ENCODE data around the gene JAG2. TPM values are rescaled to one million over a fixed set of nuclear protein-coding genes. Genes with fewer than 3 reads are reported as not detected.

The JAG2 gene
- total and polyA plus RNA-seq, 2 of the 4 experiments (the other 2 are of a cell fraction), result 0.18 to 0.58 TPM

- TF ChIP-seq RAD21 (IDR thresholded peaks at IDR 0.05; ENCODE audit: low read length), result no peak
- no peak for TF ChIP-seq FOS (IDR thresholded peaks at IDR 0.05; ENCODE audit: low read depth, low read length)
- no peak for TF ChIP-seq RFX5 (IDR thresholded peaks at IDR 0.05; ENCODE audit: low read depth, low read length)
- no peak for TF ChIP-seq RCOR1 (IDR thresholded peaks at IDR 0.05; ENCODE audit: insufficient replicate concordance, low read length)
- no peak for TF ChIP-seq CEBPB (IDR thresholded peaks at IDR 0.05; ENCODE audit: low read depth, low read length)
- no peak for TF ChIP-seq ELK1 (IDR thresholded peaks at IDR 0.05; ENCODE audit: borderline replicate concordance, low read depth, low read length)
- no peak for TF ChIP-seq MAZ (IDR thresholded peaks at IDR 0.05; ENCODE audit: borderline replicate concordance, low read depth, low read length)
- TF ChIP-seq NFE2L2 (IDR thresholded peaks at IDR 0.05; ENCODE audit: low read depth, low read length), result no peak
- BruUV-seq (replicated peaks), result no TSS peak
- H3K4me2 ChIP-seq (ENCODE audit: low read depth, low read length), result no peak overlapping the region
- intact Hi-C loops (cut with micrococcal nuclease), result no loop called here
- in situ Hi-C loops (cut with MboI; ENCODE audit: low sequenced_read_pairs), result no loop called here
- no peak overlapping the region for H4K5ac ChIP-seq (ENCODE audit: low read depth, low read length)
- DNase-seq (no peak), ATAC-seq (ENCODE audit: low read depth) (no peak)
- H3K18ac ChIP-seq (ENCODE audit: low read depth, low read length), result no peak overlapping the region
- H3K14ac ChIP-seq (replicated peaks; ENCODE audit: low read depth, low read length), result no peak overlapping the region
- no peak overlapping the region for H3K4me3 ChIP-seq (ENCODE audit: insufficient read depth, low read depth, low read length)
- no peak overlapping the region for H2BK120ac ChIP-seq (ENCODE audit: low read depth, low read length)
- ChIA-PET POLR2A (ENCODE audit: unreplicated experiment) (no interaction called here), CTCF (no interaction called here)
- H2AK5ac ChIP-seq (ENCODE audit: low read depth, low read length), result no peak overlapping the region
- H3K4me1 ChIP-seq (ENCODE audit: control insufficient read depth, insufficient read depth, low read length), result no peaks in the 10 kb centered on the region
- no peak overlapping the region for H3K23ac ChIP-seq (ENCODE audit: low read depth, low read length)
- no peak overlapping the region for H4K91ac ChIP-seq (ENCODE audit: insufficient read depth, low read depth, low read length)
- H2AK9ac ChIP-seq (replicated peaks; ENCODE audit: low read depth, low read length, poor library complexity), result no peak overlapping the region
- no peaks in the 10 kb centered on the region for H3K79me1 ChIP-seq (ENCODE audit: low read depth in 1 of 2, low read length in 2 of 2)
- no peak overlapping the region for H2BK15ac ChIP-seq (ENCODE audit: low read depth, low read length)
- no peak overlapping the region for H4K8ac ChIP-seq (ENCODE audit: low read depth in 2 of 2, low read length in 2 of 2)
- H2BK5ac ChIP-seq (ENCODE audit: low read depth, low read length, poor library complexity, severe bottlenecking), result no peak overlapping the region
- no peak overlapping the region for H3K27ac ChIP-seq (ENCODE audit: insufficient read depth, low read length)
- WGBS, 2 experiments (ENCODE audit: extremely low coverage in 2 of 2, insufficient read length in 1 of 2), result 31% methylated on average over 2 of the region's 7 CpGs; no CpG with 5 or more reads in 1 of the 2 experiments
- H3K27me3 ChIP-seq (ENCODE audit: control insufficient read depth, insufficient read depth, low read length), result no peaks in the 10 kb centered on the region; the same call in 1 of the 2 replicates
- dilution Hi-C loops (cut with HindIII; ENCODE audit: low sequenced_read_pairs, unreplicated experiment), result no loop called here
- no peak overlapping the region for H2BK20ac ChIP-seq (ENCODE audit: low read depth, low read length)
- no peak overlapping the region for H3K56ac ChIP-seq (ENCODE audit: extremely low read depth, insufficient read depth, low read length)
- H3K9me3 ChIP-seq (ENCODE audit: control insufficient read depth, insufficient read depth, low read length), result peaks cover 14% of the 10 kb centered on the region
- no peak overlapping the region for H2AFZ ChIP-seq (replicated peaks; ENCODE audit: low read length, poor library complexity)
- H3K9ac ChIP-seq (ENCODE audit: low read depth, low read length), result no peak overlapping the region
- H4K20me1 ChIP-seq (ENCODE audit: insufficient read depth, low read length), result no peaks in the 10 kb centered on the region
- H3K9me1 ChIP-seq (ENCODE audit: insufficient read depth, low read length), result no peaks in the 10 kb centered on the region
- H3K36me3 ChIP-seq (ENCODE audit: control insufficient read depth, insufficient read depth, low read length), result no peaks in the 10 kb centered on the region
- H3K4ac ChIP-seq (ENCODE audit: low read depth, low read length), result no peak overlapping the region
Measured at GRCh38 chr14:105140581-105140980, 28.0 kb downstream of the JAG2 start.

All from IMR-90 (cell line).